Activated T-helper 17 cell treated with anti-CD3 and anti-CD28 coated beads, Interleukin-2, amount 50 U/mL, for 72 hours (primary cell): ENCODE results near the gene HPSE2. TPM values are rescaled to one million over a fixed set of nuclear protein-coding genes. Genes with fewer than 3 reads are reported as not detected.
A peak's percentile ranks its signal among the peaks of the same experiment; 100 is the strongest.
"Not testable (repeated sequence)": the region's sequence is repeated elsewhere in the genome, so short reads cannot be mapped to it uniquely, and the experiment has no call there.

ENCODE experiments used
- ATAC-seq: fragments of 150-1000 bp; cut with Tn5 transposase; replicated peaks from 2 replicates; pipeline ENCODE4 v1.10.0; 2021; ENCODE audit warnings: mild to moderate bottlenecking, moderate library complexity
- H3K27ac Mint-ChIP-seq: one replicate; pipeline ENCODE4 v1.8.0; 2022; ENCODE audit warnings: mixed read lengths
- H3K27me3 Mint-ChIP-seq: one replicate; pipeline ENCODE4 v1.8.0; 2022; ENCODE audit warnings: mixed read lengths
- H3K36me3 Mint-ChIP-seq: one replicate; pipeline ENCODE4 v1.8.0; 2022; ENCODE audit warnings: low read depth, mild to moderate bottlenecking, mixed read lengths
- H3K4me1 Mint-ChIP-seq: one replicate; pipeline ENCODE4 v1.8.0; 2022; ENCODE audit warnings: mixed read lengths
- H3K4me3 Mint-ChIP-seq: one replicate; pipeline ENCODE4 v1.8.0; 2022; ENCODE audit warnings: mild to moderate bottlenecking, mixed read lengths
- H3K9me3 Mint-ChIP-seq: one replicate; pipeline ENCODE4 v1.8.0; 2022; ENCODE audit warnings: mixed read lengths
- total RNA-seq, 2 donors: library from RNA; stranded (reverse); gene quantifications; one replicate each; pipeline ENCODE4 v1.2.3, GENCODE V29; 2022

The HPSE2 gene
- total RNA-seq, 2 donors from 2014 or later: not detected

DNA sequence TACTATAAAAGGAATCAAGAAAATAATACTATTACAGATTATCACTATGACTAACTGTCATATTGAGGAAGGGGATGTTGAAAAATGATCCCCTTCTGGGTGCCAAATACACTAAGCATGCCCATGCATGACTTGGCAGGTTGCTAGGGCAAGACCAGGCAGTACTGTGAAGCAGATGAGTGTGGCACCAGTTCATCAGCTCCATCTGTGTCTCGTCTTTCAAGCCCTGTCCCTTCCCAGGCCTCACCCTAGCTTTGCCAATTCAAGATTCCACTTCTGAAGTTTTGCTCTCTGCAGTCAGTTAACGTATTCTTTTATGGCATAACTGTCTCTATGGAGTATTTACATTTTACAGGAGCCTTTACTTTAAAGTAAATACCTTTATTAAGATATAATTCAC lies 653.3 kb downstream of the HPSE2 start:
- no peaks in the 10 kb centered on the region for H3K4me1 Mint-ChIP-seq
- H3K36me3 Mint-ChIP-seq: no peaks in the 10 kb centered on the region
- H3K27ac Mint-ChIP-seq: no peak overlapping the region
- H3K9me3 Mint-ChIP-seq: no peaks in the 10 kb centered on the region
- peaks cover 31% of the 10 kb centered on the region for H3K27me3 Mint-ChIP-seq
- no peak overlapping the region for H3K4me3 Mint-ChIP-seq
- ATAC-seq: no peak

DNA sequence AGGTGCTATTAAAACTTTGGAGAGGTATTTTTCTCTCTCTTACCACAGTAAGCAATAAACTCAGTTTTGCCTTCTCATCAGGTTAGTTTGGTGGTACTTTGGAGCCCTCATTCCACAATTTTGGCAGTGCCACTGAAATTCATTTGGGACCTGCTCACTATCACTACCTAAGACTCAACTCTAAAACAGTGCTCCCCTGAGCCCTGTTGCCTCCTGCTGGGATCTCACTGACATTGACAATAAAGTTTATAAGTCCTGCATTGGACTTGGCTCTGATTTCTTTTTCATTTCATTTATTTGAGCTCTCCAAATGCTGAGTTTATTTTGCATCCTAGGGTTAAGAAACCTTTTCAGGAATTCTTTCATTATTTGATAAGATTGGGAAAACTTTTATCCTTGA lies 658.1 kb downstream of the HPSE2 start:
- Mint-ChIP-seq H3K9me3 (no peaks in the 10 kb centered on the region), H3K27ac (no peak overlapping the region), H3K36me3 (no peaks in the 10 kb centered on the region), H3K4me3 (no peak overlapping the region), H3K27me3 (peaks cover 28% of the 10 kb centered on the region), H3K4me1 (no peaks in the 10 kb centered on the region)
- ATAC-seq: no peak

DNA sequence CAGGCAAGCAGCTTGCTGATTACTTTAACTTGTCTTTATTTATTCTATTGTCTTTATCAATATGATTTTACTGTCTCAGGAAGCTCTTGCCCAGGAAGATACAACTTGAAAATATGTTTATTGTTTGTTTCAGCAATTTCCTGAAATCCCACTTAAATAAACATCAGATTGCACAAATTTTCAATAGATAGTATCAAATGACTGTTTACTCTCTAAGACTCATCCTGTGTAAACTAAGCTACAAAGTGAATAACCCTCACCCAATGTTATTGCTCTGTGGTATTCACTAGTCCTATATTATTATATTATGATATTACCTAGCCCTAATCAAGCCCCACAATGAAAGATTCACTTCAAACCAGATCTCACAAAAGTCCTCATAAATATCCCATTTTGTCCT lies 658.5 kb downstream of the HPSE2 start:
- Mint-ChIP-seq H3K4me3 (no peak overlapping the region), H3K27ac (no peak overlapping the region), H3K27me3 (peaks cover 31% of the 10 kb centered on the region), H3K4me1 (no peaks in the 10 kb centered on the region), H3K36me3 (no peaks in the 10 kb centered on the region), H3K9me3 (no peaks in the 10 kb centered on the region)
- no peak for ATAC-seq

DNA sequence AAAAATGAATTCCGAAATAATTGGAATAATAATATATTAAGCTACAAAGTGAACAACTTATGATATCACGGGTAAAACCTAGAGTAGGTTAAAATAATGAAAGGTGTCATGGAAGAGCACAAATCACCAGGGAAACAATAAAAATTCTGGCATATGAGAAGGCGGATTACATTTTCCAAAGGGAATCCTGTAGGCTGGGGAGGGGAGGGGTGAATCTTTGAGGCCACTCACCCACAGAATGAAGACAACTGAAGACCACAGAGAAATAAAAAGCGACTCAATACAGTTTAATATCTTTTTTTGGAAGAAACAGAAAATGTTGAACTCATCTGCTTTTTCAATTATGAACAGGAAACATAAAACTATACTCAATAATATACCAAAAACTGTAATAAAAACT lies 659.6 kb downstream of the HPSE2 start:
- no peaks in the 10 kb centered on the region for H3K4me1 Mint-ChIP-seq
- no peak overlapping the region for H3K27ac Mint-ChIP-seq
- no peak overlapping the region for H3K4me3 Mint-ChIP-seq
- ATAC-seq: no peak
- peaks cover 33% of the 10 kb centered on the region for H3K27me3 Mint-ChIP-seq
- H3K9me3 Mint-ChIP-seq: no peaks in the 10 kb centered on the region
- H3K36me3 Mint-ChIP-seq: no peaks in the 10 kb centered on the region

DNA sequence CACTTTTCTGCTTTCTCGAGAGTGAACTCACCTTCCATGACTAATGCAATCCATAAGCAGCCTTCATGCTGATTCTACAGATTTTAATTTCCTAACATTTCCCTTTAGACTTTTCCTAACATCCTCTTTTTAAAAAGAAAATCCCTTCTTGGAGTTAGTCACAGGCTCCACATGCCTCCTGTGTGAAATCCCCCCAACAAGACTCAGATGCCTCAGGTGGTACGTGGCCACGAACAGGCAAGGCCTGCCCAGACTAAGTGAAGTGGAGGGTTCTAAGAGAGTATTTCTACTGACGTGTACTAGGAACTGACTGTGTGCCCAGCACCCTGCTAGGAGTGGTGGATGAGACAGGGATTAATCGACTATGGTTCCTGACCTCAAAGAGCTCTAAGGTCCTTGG lies 663.1 kb downstream of the HPSE2 start:
- no peaks in the 10 kb centered on the region for H3K36me3 Mint-ChIP-seq
- no peak overlapping the region for H3K4me3 Mint-ChIP-seq
- H3K4me1 Mint-ChIP-seq: no peaks in the 10 kb centered on the region
- no peaks in the 10 kb centered on the region for H3K9me3 Mint-ChIP-seq
- H3K27me3 Mint-ChIP-seq: peaks cover 18% of the 10 kb centered on the region
- H3K27ac Mint-ChIP-seq: no peak overlapping the region
- no peak for ATAC-seq

DNA sequence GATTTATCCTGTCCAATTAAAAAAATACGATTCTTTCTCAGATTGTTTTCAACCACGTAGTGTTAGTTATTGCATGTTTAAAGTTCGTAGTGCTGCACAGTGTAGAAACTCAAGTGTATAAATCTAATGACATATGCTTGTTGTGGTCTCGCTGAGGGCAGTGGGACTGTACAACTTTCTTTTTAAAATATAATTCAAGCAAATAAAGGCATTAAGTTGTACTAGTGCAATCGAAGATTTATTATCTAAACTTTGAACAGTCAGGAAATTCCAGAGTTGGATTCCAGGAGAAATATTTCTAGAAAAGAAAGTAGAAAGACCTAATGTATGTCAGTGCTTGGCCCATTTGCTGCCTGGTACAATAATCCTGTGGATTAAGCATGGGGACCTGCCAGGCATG lies 664.8 kb downstream of the HPSE2 start:
- H3K9me3 Mint-ChIP-seq: no peaks in the 10 kb centered on the region
- no peaks in the 10 kb centered on the region for H3K36me3 Mint-ChIP-seq
- no peaks in the 10 kb centered on the region for H3K4me1 Mint-ChIP-seq
- peaks cover 12% of the 10 kb centered on the region for H3K27me3 Mint-ChIP-seq
- no peak for ATAC-seq
- H3K4me3 Mint-ChIP-seq: no peak overlapping the region
- H3K27ac Mint-ChIP-seq: no peak overlapping the region

DNA sequence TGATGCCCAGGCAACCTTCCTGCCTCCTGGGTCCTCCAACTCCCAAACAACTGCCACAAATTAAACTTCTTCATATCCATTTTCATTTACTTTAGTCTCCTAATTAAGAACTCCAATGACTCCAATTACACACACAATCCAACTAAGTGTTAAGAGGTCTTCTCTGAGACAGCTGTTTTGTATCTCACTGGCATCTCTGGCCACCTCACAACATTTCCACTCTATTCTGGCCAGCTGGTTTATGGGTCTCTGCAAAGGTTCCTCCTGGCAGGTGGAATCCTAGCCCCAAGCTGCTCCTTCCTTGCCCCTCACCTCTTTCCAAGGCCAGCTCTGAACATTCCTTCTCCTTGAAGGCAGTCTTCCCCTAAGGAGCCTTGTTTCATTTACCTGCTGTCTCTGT lies 665.8 kb downstream of the HPSE2 start:
- Mint-ChIP-seq H3K27me3 (peaks cover 16% of the 10 kb centered on the region), H3K36me3 (no peaks in the 10 kb centered on the region), H3K9me3 (no peaks in the 10 kb centered on the region), H3K4me1 (no peaks in the 10 kb centered on the region), H3K27ac (no peak overlapping the region), H3K4me3 (no peak overlapping the region)
- ATAC-seq: no peak

DNA sequence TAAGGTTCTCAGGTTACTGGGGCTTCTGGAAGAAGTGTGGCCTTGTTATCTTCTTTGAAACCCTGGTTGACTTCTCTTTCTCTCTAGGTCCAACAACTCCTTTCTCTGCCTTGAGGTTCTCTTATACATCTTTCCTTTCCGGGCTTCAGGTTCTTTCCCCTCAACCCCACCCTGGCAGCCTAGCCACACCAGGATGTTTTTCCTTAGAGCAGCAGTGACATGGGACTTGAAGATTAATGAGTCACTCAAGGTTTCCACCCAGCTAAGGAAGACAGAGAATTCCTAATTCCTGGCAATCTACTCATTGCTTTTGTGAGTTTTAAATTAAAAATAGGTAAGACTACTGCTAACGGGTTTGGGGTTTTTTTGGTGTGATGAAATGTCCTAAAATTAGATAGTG lies 667.1 kb downstream of the HPSE2 start:
- Mint-ChIP-seq H3K4me3 (no peak overlapping the region), H3K27ac (no peak overlapping the region), H3K4me1 (no peaks in the 10 kb centered on the region), H3K36me3 (no peaks in the 10 kb centered on the region), H3K27me3 (peaks cover 13% of the 10 kb centered on the region), H3K9me3 (no peaks in the 10 kb centered on the region)
- no peak for ATAC-seq

DNA sequence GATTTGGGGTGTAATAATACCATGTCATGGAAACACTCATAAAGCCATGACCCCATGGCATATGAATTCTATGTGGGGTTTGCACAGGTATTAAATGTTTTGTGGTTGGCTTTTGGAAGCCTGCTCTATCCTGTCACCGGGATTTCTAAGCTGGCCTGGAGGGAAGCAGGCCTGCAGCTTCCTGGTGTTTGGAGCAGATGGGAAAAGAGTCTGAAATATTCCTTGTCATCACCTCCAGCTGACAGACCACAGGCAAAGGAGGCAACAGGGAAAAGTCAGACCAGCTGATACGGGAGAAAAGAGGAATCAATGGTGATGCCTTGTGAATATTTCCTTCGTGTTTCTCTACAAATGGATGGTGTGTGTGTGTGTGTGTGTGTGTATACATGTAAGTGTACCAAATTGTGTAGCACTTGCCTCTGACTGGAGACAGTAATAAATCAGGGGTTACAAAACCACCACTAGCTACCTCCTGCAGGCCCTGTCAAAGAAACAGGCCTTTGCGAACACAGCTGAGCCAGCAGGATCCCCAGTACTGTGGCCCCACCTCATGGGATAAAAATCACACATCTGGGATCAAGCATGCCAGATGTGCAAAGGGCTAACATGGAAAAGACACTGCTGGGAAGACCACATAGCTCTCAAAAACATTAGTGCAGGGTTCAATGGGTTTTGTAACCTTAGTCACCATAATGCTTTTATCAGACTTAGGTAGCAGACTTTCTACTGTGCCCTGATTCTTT lies 668.1 kb downstream of the HPSE2 start:
- peaks cover 12% of the 10 kb centered on the region for H3K27me3 Mint-ChIP-seq
- no peaks in the 10 kb centered on the region for H3K9me3 Mint-ChIP-seq
- H3K27ac Mint-ChIP-seq: no peak overlapping the region
- no peaks in the 10 kb centered on the region for H3K36me3 Mint-ChIP-seq
- no peak for ATAC-seq
- H3K4me1 Mint-ChIP-seq: no peaks in the 10 kb centered on the region
- no peak overlapping the region for H3K4me3 Mint-ChIP-seq

DNA sequence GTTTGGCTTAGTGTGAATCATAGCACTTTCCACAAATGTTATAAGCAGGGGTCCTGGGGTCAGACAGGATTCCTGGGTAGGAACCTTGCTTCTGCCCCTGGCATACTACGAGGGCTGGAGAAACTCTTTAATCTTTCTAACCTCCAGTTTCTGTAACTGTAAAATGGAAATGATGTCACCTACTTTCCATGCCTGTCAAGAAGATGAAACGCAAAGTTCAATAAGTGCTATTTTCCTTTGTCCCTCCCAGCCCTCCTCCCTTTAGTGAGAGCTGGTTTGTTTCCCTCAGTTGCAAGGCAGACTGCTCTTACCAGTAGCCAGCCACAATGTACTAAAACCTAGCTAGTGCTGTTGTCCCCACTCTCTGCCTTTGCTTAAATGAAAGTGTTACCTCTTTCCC lies 671.8 kb downstream of the HPSE2 start:
- Mint-ChIP-seq H3K27me3 (peaks cover 4% of the 10 kb centered on the region), H3K36me3 (no peaks in the 10 kb centered on the region), H3K4me3 (no peak overlapping the region), H3K27ac (no peak overlapping the region), H3K9me3 (no peaks in the 10 kb centered on the region), H3K4me1 (no peaks in the 10 kb centered on the region)
- ATAC-seq: no peak

DNA sequence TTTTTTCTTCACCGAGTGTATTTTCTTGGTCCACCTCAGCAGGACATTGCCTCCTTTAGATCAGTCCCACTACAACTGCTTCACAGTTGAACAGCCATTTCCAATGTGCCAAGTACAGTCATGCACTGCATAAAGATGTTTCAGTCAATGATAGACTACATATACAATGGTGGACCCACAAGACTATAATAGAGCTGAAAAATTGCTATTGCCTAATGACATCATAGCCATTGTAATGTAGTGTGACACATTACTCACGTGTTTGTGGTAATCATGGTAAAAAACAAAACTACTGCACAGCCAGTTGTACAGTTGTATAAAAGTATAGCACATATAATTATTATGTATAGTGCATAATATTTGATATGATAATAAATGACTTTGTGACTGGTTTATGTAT lies 675.1 kb downstream of the HPSE2 start:
- Mint-ChIP-seq H3K9me3 (no peaks in the 10 kb centered on the region), H3K27me3 (peaks cover 11% of the 10 kb centered on the region), H3K4me1 (no peaks in the 10 kb centered on the region), H3K4me3 (no peak overlapping the region), H3K27ac (no peak overlapping the region), H3K36me3 (no peaks in the 10 kb centered on the region)
- ATAC-seq: no peak

DNA sequence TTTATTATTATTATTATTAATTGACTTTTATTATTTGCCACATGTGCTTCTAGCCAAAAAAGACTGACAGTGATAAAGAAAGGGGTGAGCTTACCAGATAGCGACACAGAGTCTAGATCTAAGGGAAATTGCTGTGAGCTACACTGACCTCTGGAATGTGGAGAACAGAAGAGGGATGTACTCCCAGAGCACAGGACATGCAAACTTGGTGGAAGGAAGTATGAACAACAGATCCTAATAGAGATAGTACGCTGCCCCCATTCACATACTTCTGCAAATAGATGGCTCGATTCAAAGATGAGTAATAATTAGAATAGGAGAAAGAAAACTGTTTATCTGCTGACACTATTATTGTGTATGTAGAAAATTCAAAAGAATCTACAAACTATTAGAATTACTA lies 679.6 kb downstream of the HPSE2 start:
- no peak for ATAC-seq
- Mint-ChIP-seq H3K36me3 (no peaks in the 10 kb centered on the region), H3K27ac (no peak overlapping the region), H3K9me3 (no peaks in the 10 kb centered on the region), H3K4me3 (no peak overlapping the region), H3K4me1 (no peaks in the 10 kb centered on the region), H3K27me3 (peaks cover 11% of the 10 kb centered on the region)

DNA sequence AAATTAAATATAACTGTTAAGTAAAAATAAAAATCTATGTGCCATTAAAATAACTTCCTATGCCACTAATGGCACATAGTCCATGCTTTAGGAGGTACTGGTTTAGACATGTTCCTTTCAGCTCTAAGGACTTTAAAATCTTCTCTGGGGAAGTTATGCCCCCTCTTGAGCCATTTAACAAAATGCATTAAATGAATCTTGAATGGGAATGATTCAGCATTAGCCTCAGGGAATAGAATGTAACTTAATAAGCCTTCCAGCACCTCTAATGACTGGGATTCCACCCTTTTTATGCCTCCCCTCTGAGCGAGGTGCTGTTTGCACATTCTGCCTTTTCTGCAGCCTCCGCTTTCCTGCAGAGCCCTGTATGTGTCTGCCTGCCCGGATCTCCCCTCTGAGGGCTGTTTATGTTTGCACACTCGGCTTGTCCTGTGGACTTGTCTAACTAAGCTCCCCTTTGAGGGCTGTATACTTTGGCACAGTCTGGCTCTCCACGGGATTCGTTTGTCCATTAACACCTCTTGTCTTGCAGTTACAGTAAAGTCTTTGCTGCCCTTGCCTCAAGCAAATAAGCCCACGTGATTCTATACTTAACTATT lies 680.5 kb downstream of the HPSE2 start:
- H3K27ac Mint-ChIP-seq: no peak overlapping the region
- peaks cover 11% of the 10 kb centered on the region for H3K27me3 Mint-ChIP-seq
- no peaks in the 10 kb centered on the region for H3K9me3 Mint-ChIP-seq
- H3K36me3 Mint-ChIP-seq: no peaks in the 10 kb centered on the region
- no peak for ATAC-seq
- H3K4me1 Mint-ChIP-seq: no peaks in the 10 kb centered on the region
- H3K4me3 Mint-ChIP-seq: no peak overlapping the region

DNA sequence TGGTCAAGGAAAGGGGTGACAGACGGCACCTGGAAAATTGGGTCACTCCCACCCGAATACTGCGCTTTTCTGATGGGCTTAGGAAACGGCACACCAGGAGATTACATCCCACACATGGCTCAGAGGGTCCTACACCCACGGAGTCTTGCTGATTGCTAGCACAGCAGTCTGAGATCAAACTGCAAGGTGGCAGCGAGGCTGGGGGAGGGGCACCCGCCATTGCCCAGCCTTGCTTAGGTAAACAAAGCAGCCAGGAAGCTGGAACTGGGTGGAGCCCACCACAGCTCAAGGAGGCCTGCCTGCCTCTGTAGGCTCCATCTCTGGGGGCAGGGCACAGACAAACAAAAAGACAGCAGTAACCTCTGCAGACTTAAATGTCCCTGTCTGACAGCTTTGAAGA lies 694.1 kb downstream of the HPSE2 start:
- H3K4me3 Mint-ChIP-seq: peak overlapping the region; percentile 42
- H3K36me3 Mint-ChIP-seq, H3K27me3 Mint-ChIP-seq, H3K9me3 Mint-ChIP-seq, H3K27ac Mint-ChIP-seq, H3K4me1 Mint-ChIP-seq, ATAC-seq: not testable (repeated sequence)

DNA sequence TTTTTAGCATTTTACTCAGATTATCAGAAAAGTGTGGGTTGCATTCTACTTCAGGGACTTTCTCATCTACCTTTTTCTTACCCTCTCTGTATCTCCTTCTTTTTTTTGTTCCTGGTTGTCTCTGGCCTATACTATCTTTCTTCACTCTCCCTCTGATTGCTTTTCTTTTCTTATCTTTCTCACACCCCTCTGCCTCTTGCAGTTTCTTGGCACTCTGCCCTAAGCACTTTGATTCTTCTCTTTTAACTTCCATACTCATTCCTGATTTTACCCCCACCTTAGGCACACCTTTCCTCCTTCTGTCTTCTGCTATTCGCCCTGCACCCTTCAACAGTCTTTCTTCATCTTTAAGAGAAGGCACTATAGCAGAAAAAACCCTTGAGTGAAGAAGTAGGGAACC lies 696.1 kb downstream of the HPSE2 start:
- H3K27ac Mint-ChIP-seq: no peak overlapping the region
- no peaks in the 10 kb centered on the region for H3K9me3 Mint-ChIP-seq
- H3K4me1 Mint-ChIP-seq: no peaks in the 10 kb centered on the region
- H3K36me3 Mint-ChIP-seq: no peaks in the 10 kb centered on the region
- H3K27me3 Mint-ChIP-seq: peaks cover 12% of the 10 kb centered on the region
- ATAC-seq: no peak
- H3K4me3 Mint-ChIP-seq: no peak overlapping the region
